Measurements from ENCODE around the gene GTF2H2C_2.
A peak's percentile ranks its signal among the peaks of the same experiment; 100 is the strongest.
"Not testable (repeated sequence)": the region's sequence is repeated elsewhere in the genome, so short reads cannot be mapped to it uniquely, and the experiment has no call there.

The GTF2H2C_2 gene

GRCh38 chr5:70415117-70415516, at the start of gene GTF2H2C_2:
TSS of gene GTF2H2C_2 (plus strand) at chr5:70415368.
- DNase-seq; H3K27me3 ChIP-seq; H3K27ac ChIP-seq; H3K4me3 ChIP-seq; H3K36me3 ChIP-seq; H3K4me1 ChIP-seq; FAIRE-seq; intact Hi-C loops (cut with DNase I); H3K9me3 ChIP-seq: not testable (repeated sequence)
- WGBS, 2 donors, result no CpG with 5 or more reads among the region's 39 CpGs
- peak; percentile 99 for ATAC-seq

- H3K9me3 ChIP-seq; H3K4me1 ChIP-seq; H3K27me3 ChIP-seq; FAIRE-seq; H3K36me3 ChIP-seq; intact Hi-C loops (cut with DNase I): not testable (repeated sequence)
- DNase-seq (peak in 5 of 6 donors; percentile 42 to 72 (median 56)), ATAC-seq (peak; percentile 67 to 86 (median 74))
- peak overlapping the region in 3 of 4 donors; percentile 23 to 41 (median 25) for H3K4me3 ChIP-seq
- peak overlapping the region in 3 of 4 donors; percentile 46 to 84 (median 67) for H3K27ac ChIP-seq
- WGBS, 2 donors, result 0% methylated on average over 2 to 30 of the region's 71 CpGs
Measured at GRCh38 chr5:70400984-70401686, 14.0 kb upstream of the GTF2H2C_2 start.

DNA sequence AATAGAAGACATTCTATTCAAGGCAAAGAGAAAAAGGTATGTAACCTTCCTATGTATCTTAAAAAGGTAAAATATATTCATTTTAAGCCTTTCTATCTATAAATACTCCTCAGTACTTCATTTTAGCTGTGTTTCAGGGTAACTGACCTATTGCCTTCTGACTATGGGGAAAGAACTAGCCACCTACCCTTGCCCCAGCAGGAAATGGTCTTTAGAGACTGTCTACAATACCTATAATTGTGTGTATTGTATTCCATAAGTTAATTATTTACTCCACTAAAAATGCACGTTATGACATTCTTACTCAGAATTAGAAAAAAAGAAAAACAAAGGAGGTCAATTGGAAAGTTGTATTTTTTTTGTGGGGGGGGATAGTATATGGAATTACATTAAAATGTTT, 6.2 kb downstream of the GTF2H2C_2 start:
- H3K9me3 ChIP-seq; H3K27me3 ChIP-seq; DNase-seq; H3K4me3 ChIP-seq; H3K36me3 ChIP-seq; intact Hi-C loops (cut with DNase I); H3K4me1 ChIP-seq; H3K27ac ChIP-seq; ATAC-seq; FAIRE-seq: not testable (repeated sequence)
- WGBS, 2 donors, result no CpG with 5 or more reads among the region's 1 CpG

DNA sequence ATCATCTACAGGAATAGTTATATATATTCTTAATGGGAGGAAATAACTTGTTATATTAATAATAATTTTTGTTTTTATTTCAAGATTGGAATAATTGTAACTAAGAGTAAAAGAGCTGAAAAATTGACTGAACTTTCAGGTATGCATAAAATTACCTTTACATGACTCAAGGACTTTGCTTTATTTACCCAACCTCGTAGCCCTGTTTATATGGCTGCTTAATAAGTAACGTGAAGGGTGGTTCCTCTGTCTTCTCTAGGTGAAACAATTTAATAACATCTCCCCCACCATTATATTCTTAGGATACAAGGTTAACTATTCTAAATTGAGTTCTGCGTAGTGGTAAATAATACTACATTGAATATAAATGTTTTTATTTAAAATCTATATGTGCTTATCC, 8.0 kb downstream of the GTF2H2C_2 start:
- no CpG with 5 or more reads among the region's 3 CpGs for WGBS, 2 donors
- H3K4me1 ChIP-seq; DNase-seq; H3K4me3 ChIP-seq; FAIRE-seq; H3K9me3 ChIP-seq; H3K36me3 ChIP-seq; H3K27me3 ChIP-seq; H3K27ac ChIP-seq; intact Hi-C loops (cut with DNase I): not testable (repeated sequence)
- ATAC-seq, result peak in 1 of 4 donors; percentile 37

- H3K4me1 ChIP-seq; FAIRE-seq; intact Hi-C loops (cut with DNase I); H3K9me3 ChIP-seq; ATAC-seq; H3K36me3 ChIP-seq; H3K4me3 ChIP-seq; H3K27me3 ChIP-seq; DNase-seq; H3K27ac ChIP-seq: not testable (repeated sequence)
- no CpG with 5 or more reads among the region's 2 CpGs for WGBS, 2 donors
Measured at GRCh38 chr5:70438518-70438917, 23.4 kb downstream of the GTF2H2C_2 start.

- FAIRE-seq; intact Hi-C loops (cut with DNase I): not testable (repeated sequence)
- ATAC-seq, result peak in 1 of 4 donors; percentile 29
Measured at GRCh38 chr5:70449565-70449964, 34.4 kb downstream of the GTF2H2C_2 start.

GRCh38 chr5:70451249-70451984, 36.2 kb downstream of the GTF2H2C_2 start:
- H3K9me3 ChIP-seq; DNase-seq; FAIRE-seq; H3K27ac ChIP-seq; H3K4me3 ChIP-seq; intact Hi-C loops (cut with DNase I); H3K4me1 ChIP-seq; H3K36me3 ChIP-seq; H3K27me3 ChIP-seq: not testable (repeated sequence)
- peak in 2 of 4 donors; percentile 67 to 82 for ATAC-seq
- no CpG with 5 or more reads among the region's 7 CpGs for WGBS, 2 donors

More at GRCh38 chr5:70449565-70449964, 34.4 kb downstream of the GTF2H2C_2 start:
- H3K36me3 ChIP-seq, H3K4me1 ChIP-seq, H3K4me3 ChIP-seq, DNase-seq, H3K9me3 ChIP-seq, H3K27me3 ChIP-seq, H3K27ac ChIP-seq: not testable (repeated sequence)
- whole genome bisulfite sequencing, 2 donors, result no CpG with 5 or more reads among the region's 1 CpG

DNA sequence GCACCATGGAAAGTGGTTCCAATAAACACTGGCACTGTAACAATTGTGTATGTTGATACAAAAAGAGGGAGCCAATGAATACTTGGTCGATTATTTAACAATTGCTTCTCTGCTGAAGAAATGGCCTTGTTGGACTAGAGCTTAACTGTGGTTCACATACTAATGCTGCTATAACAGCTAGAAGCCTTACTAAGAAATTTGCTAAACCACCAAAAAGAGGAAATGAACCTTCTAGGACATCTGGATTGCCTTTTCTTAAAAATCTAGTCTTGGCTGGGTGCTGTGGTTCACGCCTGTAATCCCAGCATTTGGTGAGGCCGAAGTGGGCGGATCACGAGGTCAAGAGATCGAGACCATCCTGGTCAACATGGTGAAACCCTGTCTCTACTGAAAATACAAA, 41.9 kb downstream of the GTF2H2C_2 start:
- H3K4me3 ChIP-seq; H3K4me1 ChIP-seq; H3K9me3 ChIP-seq; H3K27me3 ChIP-seq; FAIRE-seq; H3K27ac ChIP-seq; DNase-seq; H3K36me3 ChIP-seq; intact Hi-C loops (cut with DNase I): not testable (repeated sequence)
- no CpG with 5 or more reads among the region's 6 CpGs for WGBS, 2 donors
- ATAC-seq, result peak in 2 of 4 donors; percentile 29 to 61

GRCh38 chr5:70459188-70459587, 44.0 kb downstream of the GTF2H2C_2 start:
- DNase-seq (peak in 3 of 6 donors; percentile 5 to 9 (median 6)), ATAC-seq (peak in 1 of 4 donors; percentile 29)
- H3K4me1 ChIP-seq; H3K27me3 ChIP-seq; FAIRE-seq; H3K27ac ChIP-seq; H3K4me3 ChIP-seq; H3K36me3 ChIP-seq; H3K9me3 ChIP-seq; intact Hi-C loops (cut with DNase I): not testable (repeated sequence)
- WGBS, 2 donors, result 26 to 41% methylated on average over 4 to 5 of the region's 13 CpGs

DNA sequence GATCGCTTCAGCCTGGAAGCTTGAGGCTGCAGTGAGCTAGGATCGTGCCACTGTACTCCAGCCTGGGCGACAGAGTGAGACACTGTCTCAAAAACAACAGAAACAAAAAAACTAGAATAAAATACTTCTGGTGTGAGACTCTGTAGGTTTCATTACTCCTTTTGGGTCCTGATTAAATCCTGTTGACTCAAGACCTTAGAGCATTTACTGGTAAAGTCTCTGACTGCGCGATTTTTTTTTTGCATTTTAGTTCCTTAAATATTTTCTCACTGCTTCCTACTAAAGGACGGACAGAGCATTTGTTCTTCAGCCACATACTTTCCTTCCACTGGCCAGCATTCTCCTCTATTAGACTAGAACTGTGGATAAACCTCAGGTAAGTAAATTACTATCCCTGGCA, 46.8 kb downstream of the GTF2H2C_2 start:
- DNase-seq; FAIRE-seq; H3K9me3 ChIP-seq; H3K27ac ChIP-seq; H3K4me3 ChIP-seq; H3K4me1 ChIP-seq; intact Hi-C loops (cut with DNase I); H3K27me3 ChIP-seq; H3K36me3 ChIP-seq: not testable (repeated sequence)
- no CpG with 5 or more reads among the region's 6 CpGs for WGBS, 2 donors
- peak in 1 of 4 donors; percentile 55 for ATAC-seq

DNA sequence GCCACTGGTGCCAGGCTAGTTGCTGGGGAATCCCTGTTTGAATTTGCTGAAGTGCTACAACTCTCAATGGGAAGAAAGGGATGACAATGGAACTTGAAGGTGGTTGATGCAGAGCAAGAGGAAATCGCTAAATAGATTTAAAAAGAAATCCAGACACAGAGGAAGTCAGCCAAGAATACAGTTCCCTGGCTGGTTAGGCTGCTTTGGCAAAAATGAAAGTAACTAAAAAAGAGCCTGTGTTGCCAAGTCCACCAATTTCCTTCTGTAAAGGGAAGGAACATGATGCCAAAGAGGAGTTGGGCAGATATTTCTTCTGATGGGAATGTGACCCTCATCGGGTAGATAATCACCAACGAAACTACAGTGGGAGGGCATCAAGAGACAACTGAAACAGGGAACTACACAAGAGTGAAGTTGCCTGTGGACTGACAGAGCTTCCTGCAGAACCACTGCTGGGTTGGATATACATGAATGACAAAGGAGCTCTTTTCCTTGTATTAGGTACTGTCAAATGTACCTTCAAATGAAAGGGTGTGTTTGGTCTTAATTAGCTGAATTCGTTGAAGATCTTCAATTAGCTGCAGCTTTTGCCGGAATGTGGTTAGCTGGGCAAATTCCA, 49.0 kb downstream of the GTF2H2C_2 start:
- ATAC-seq, result peak in 3 of 4 donors; percentile 43 to 74 (median 53)
- FAIRE-seq; H3K4me3 ChIP-seq; H3K36me3 ChIP-seq; H3K27ac ChIP-seq; H3K27me3 ChIP-seq; intact Hi-C loops (cut with DNase I); H3K4me1 ChIP-seq; DNase-seq; H3K9me3 ChIP-seq: not testable (repeated sequence)
- WGBS, 2 donors, result no CpG with 5 or more reads among the region's 5 CpGs

All from pancreas (tissue), 10 donors.